Cerebellar nuclear complex (tissue), 1 donor: ENCODE measurements around the gene FNDC3B.

Experiments used
- DNase-seq, 2 experiments: peaks; one replicate each; lab custom pipeline; 2025; lab: John Stamatoyannopoulos, UW

FNDC3B gene

DNA sequence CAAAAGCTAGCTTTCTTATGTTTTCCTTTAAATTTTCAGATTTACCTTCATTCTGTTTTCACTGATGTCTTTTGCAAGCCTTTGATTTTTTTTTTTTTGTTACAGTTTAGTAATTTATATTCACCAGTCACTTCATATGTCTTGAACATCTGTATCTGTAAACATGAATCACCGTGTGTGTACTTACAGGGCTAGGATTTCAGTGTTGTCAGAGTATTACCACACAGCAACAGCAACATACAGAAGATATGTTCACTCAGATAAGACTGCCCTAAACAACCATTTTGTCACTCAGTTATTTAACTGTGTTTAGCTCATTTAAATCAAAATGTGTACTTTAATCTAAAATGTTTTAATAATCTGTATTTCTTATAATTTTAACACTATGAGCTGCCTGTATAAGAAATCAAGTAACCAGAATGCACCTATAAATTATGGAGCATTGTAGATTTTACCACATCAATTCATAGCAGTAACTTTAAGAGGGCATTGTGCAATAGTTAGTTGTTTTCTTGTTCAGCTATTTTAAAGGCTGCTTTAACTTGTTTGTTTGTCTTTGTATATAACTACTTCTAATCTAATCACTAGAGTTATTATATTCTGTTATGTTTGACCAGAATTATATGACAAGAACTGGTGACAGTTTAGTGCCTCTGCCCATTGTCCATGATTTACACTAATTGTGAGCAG is 358.5 kb downstream of the FNDC3B start:
- no peak for DNase-seq

- DNase-seq = no peak
Observed at GRCh38 chr3:172398484-172398883, 359.1 kb downstream of the FNDC3B start.

DNA sequence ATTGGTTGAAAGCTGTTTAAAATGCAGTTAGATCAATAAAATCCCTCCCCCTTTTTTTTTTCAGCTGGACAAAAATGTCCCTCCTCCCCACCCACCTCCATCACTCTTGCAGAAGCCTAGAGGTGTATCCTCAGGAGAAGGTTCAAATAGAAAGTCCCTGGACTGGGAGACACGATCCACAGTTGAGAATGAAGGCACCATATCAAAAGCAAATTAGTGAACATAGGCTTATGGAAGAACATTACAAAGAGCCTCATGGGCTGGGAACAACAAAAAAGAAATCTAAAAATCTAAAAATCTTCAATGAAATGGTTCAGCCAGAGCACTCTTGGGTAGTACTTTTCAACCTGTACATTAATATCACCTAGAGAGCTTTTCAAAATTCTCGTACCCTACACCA is 362.7 kb downstream of the FNDC3B start:
- no peak for DNase-seq

GRCh38 chr3:172402892-172403643 is 363.7 kb downstream of the FNDC3B start:
- DNase-seq = no peak

DNA sequence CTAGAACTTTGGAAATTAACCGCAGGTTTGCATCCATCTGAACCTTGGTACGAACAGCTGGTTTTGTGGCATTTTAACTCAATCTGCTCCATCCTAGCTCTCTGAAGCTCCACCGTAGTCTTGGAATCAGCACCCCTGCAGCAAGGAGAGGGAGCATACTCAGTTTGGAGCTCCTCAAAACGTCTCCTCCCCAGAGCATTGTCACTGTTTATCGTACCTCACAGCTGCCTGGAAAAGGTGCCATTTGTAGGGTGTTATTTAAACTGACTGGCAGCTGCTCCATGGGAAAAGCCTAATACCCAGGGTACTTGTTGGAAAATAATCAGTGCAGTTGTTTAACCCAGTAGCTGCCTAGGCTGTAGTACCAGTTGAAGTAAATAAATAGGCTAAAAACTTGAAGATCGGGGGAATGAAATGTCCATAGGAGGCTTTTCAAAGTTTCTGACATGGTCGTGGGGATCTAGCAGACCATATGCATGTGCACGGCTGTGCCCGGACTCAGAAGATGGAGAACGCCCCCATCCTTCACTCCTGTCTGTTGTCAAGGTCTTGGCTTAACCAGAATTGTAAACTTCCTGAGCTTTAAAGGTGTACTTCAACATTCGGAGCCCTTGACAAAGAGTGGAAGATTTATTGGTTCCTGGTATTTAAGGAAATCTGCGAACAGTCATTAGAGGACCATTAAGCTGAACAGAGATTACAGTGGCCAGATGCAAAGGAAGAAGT is 365.0 kb downstream of the FNDC3B start:
- no peak for DNase-seq

DNA sequence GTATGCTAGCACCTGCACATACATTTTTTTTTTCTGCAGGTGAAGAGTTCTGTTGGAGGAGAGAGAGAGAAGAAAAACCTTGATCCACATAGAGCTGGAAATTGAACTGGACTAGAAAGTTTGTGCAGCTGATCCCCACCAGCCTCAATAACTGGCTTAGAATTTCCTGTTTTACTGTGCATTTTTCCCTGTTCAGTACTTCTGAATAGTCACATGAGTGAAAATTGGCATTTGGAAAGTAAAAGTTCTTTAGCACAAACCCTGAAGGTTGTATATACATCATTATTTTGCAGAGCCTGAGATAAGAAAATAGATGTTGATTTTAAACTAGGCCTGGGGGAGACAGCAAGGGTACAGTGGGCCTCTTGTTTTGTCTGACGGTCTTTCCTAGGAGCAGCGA is 366.5 kb downstream of the FNDC3B start:
- DNase-seq = no peak

GRCh38 chr3:172407872-172408271 is 368.5 kb downstream of the FNDC3B start:
- no peak for DNase-seq

DNA sequence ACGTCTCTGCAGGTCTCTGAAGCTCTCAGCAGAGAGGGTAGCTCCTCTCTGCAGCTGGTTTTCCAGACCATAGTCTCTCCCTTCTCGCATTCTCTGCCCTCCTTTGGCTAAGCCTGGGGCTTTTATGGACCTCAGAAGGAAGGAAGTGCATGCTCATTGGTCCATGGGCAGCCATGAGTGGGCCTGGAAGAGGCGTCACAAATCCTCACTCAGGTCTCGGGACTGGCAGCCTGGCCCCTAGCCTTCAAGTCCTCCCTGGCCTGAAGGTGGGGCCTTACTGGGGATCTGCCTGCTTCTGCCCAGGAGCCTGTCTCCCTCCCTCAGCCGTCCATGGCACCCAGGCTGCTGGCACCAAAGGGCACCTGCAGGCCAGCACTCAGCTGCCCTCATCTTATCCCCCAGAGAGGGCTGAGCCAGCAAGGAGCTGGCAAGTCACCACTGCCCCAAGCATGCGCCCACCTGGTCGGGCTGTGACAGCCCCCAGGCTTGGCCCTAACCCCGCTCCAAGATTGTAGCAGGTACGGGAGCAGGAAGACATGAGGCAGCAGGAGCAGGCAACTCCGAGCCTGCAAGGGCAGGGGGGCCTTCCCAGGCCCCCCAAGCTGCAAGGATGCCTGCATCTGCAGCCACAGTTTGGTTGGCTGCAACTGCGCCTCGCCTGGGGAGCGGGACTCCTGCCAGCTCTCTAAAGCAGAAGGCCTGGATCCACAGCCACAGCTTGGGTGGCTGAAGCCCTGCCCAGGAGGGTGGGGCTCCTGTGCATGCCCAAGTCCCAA is 371.5 kb downstream of the FNDC3B start:
- DNase-seq = no peak

GRCh38 chr3:172411478-172411947 is 372.1 kb downstream of the FNDC3B start:
- DNase-seq = no peak

- DNase-seq = no peak
Observed at GRCh38 chr3:172415323-172415722, 375.9 kb downstream of the FNDC3B start.

GRCh38 chr3:172437713-172438112 is 398.3 kb downstream of the FNDC3B start:
- DNase-seq = no peak

- DNase-seq = no peak
Observed at GRCh38 chr3:172438186-172438585, 398.8 kb downstream of the FNDC3B start.

- DNase-seq = no peak
Observed at GRCh38 chr3:172441581-172441980, 402.2 kb downstream of the FNDC3B start.

DNA sequence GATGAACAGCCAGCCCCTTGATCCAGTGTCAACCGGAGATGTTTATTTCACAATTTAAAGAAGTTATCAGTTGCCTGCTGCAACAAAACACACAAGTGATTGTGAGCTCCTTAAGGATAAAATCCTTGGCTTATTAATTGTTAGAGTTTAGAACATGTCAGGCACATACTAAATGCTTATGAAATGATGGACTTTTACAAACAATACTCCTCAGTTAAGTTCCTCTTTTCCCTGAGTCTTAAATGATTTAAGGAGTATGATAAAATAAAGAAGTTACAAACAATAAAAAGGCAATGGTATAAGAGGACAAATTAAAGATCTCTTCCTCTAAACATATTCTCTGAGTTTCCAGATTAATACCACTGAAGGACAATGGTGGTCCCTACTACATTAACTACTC is 403.2 kb downstream of the FNDC3B start:
- DNase-seq = no peak

GRCh38 chr3:172444821-172445220 is 405.4 kb downstream of the FNDC3B start:
- DNase-seq = no peak

GRCh38 chr3:172446198-172446597 is 406.8 kb downstream of the FNDC3B start:
- no peak for DNase-seq

DNA sequence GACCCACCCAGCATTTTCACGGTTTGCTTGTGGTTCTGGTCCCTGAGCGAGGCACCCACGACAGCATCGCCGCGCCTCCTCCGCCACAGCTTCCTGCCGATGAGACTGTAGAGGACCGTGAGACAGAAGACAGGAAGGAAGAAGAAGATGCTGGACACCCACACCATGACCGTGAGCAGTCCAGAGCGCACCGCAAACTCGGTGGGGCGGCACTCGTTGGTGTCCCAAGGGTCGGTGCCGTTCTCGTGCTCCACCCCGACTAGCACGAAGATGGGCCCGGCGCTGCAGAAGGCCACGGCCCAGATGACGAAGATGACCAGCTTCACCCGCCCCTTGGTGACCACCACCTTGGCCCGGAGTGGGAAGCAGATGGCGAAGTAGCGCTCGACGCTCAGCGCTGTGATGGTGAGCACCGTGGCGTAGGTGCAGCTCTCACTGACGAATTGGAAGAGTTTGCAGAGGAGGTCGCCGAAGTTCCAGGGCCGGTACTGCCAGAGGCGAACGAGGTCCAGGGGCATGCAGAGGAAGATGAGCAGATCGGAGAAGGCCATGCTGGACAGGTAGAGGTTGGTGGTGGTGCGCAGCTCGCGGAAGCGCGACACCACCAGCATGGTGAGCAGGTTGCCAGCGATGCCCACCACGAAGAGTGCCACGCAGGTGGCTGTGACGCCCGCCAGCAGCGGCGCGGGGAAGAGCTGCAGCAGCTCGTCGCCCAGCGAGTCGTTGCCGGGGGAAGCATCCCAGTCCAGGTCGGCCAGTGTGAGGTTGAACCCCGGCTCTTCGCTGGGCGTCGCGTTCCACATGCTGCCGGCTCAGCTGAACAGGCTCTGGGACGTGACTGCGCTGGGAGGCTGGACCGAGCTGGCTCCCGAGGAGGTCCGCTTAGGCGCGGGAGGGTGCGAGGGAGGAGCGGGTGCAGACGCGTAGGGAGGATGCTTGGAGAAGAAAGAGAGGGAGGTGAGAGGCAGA is 408.5 kb downstream of the FNDC3B start, which contains the start of gene GHSR:
TSS of gene GHSR (minus strand) at position 846 of the 969 bp plus-strand sequence. CDS start at position 803, 43 bp downstream.
- no peak for DNase-seq

- no peak for DNase-seq
Observed at GRCh38 chr3:172448661-172449465, 409.5 kb downstream of the FNDC3B start.

GRCh38 chr3:172449466-172450149 is 410.2 kb downstream of the FNDC3B start:
- no peak for DNase-seq
